Neural progenitor cell (in vitro differentiated cells): ENCODE results near the gene MED13. TPM values are rescaled to one million over a fixed set of nuclear protein-coding genes. Genes with fewer than 3 reads are reported as not detected.

Source experiments
- DNase-seq: peaks from one replicate; pipeline ENCODE4 v3.0.0-alpha.2; 2016; ENCODE audit warnings: low spot score
- H2AFZ ChIP-seq: fragments of 200-600 bp; sonication (generic); replicated peaks from 2 replicates; pipeline ENCODE4 v1.6.1; 2016; ENCODE audit warnings: antibody characterized with exemption
- H3F3A ChIP-seq: fragments of 200-600 bp; sonication (generic); 2 replicates; pipeline ENCODE4 v1.6.1; 2016; ENCODE audit warnings: antibody characterized with exemption, low read depth
- H3K27ac ChIP-seq: fragments of 200-600 bp; sonication (generic); 2 replicates; pipeline ENCODE4 v1.5.1; 2016; ENCODE audit warnings: mild to moderate bottlenecking
- H3K27me3 ChIP-seq: fragments of 200-600 bp; sonication (generic); 2 replicates; pipeline ENCODE4 v1.6.1; 2016; ENCODE audit warnings: mild to moderate bottlenecking, moderate library complexity
- H3K36me3 ChIP-seq: fragments of 200-600 bp; sonication (generic); 2 replicates; pipeline ENCODE4 v1.5.1; 2016
- H3K4me1 ChIP-seq: fragments of 200-600 bp; sonication (generic); 2 replicates; pipeline ENCODE4 v1.6.1; 2016; ENCODE audit warnings: mixed run types
- H3K4me2 ChIP-seq: fragments of 200-600 bp; sonication (generic); 2 replicates; pipeline ENCODE4 v1.6.1; 2016
- H3K4me3 ChIP-seq: fragments of 200-600 bp; sonication (generic); 2 replicates; pipeline ENCODE4 v1.5.1; 2016
- H3K79me2 ChIP-seq: fragments of 200-600 bp; sonication (generic); 2 replicates; pipeline ENCODE4 v1.6.1; 2016; ENCODE audit warnings: low read depth
- H3K9ac ChIP-seq: fragments of 200-600 bp; sonication (generic); 2 replicates; pipeline ENCODE4 v1.6.1; 2016
- H3K9me3 ChIP-seq: fragments of 200-600 bp; sonication (generic); 2 replicates; pipeline ENCODE4 v1.5.1; 2016; ENCODE audit warnings: low read depth
- H4K20me1 ChIP-seq: fragments of 200-600 bp; sonication (generic); 2 replicates; pipeline ENCODE4 v1.6.1; 2016; ENCODE audit warnings: low read depth
- H3K27ac Mint-ChIP-seq: 3 replicates; pipeline ENCODE4 v1.8.0; 2021; ENCODE audit warnings: mixed read lengths
- H3K27me3 Mint-ChIP-seq: 2 replicates; pipeline ENCODE4 v1.8.0; 2022; ENCODE audit warnings: low read depth, mild to moderate bottlenecking, inconsistent platforms, moderate library complexity, mixed read lengths; ENCODE audit not compliant: insufficient read depth
- H3K36me3 Mint-ChIP-seq: 3 replicates; pipeline ENCODE4 v1.8.0; 2021; ENCODE audit warnings: mixed read lengths
- H3K4me1 Mint-ChIP-seq: 3 replicates; pipeline ENCODE4 v1.8.0; 2021; ENCODE audit warnings: mixed read lengths
- H3K4me3 Mint-ChIP-seq: 3 replicates; pipeline ENCODE4 v1.8.0; 2021; ENCODE audit warnings: mild to moderate bottlenecking, moderate library complexity, mixed read lengths
- H3K9me3 Mint-ChIP-seq: 3 replicates; pipeline ENCODE4 v1.8.0; 2020; ENCODE audit warnings: mixed read lengths
- CTCF ChIP-seq: fragments of 200-600 bp; sonication (generic); IDR thresholded peaks from 2 replicates; pipeline ENCODE4 v1.5.1; 2017; ENCODE audit warnings: antibody characterized with exemption, mild to moderate bottlenecking
- EZH2 ChIP-seq: fragments of 200-600 bp; sonication (generic); IDR thresholded peaks from 2 replicates; pipeline ENCODE4 v1.6.1; 2017; ENCODE audit warnings: antibody characterized with exemption, mild to moderate bottlenecking, moderate library complexity
- EZH2phosphoT487 ChIP-seq: fragments of 200-600 bp; sonication (generic); IDR thresholded peaks from 2 replicates; pipeline ENCODE4 v1.6.1; 2017; ENCODE audit warnings: antibody characterized with exemption
- total RNA-seq: library from RNA; depleted of rRNA; stranded (reverse); fragments of >200 nt; gene quantifications from 2 replicates; pipeline ENCODE4 v1.2.3, GENCODE V29; 2015; ENCODE audit warnings: low replicate concordance

Gene MED13
- 50.5 and 59.9 TPM in 2 replicates for total RNA-seq

DNA sequence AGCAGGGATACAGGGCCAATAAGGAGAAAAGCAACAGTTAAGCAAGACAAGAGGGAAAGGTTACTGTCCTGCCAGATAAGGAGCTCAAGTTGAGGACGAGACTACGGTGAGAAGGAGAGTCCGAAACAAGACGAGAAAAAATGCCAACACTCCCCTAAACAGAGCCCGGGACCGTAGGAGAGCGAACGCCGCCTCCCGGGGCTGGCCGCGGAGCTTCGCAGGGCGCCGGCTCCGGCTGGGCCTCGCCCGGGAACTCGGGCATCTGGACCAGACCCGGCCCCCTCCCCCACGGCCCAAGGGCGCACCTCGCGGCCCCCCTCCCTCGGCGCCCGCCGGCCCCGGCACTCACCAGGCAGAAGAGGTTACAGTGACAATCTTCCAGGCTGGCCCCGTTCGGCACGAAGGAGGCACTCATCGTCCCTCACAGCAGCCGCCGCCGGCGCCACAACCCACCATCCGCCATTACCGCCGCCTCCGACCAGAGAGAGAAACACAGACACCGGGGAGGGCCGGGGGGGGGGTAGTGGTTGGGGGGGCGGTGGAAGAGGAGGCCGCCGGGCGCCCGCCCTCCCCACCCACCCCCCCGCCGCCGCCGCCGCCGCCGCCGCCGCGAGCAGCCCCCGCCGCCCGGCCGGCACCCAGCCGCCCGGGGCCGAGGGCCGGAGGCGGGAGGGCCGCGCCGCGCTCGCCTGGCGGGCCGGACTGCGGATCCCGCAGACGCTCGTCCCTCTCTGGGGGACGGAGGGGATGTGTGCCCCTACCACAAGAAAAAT lies at the start of gene MED13:
Gene MED13, minus strand, starts transcription at position 488 of the 773 bp plus-strand sequence. Its CDS starts 73 bp downstream, at position 415.
- Histone ChIP-seq H3K9ac (peak within 1 kb of the TSS; percentile 97), H3K4me3 (peak within 1 kb of the TSS; percentile 79), H3K36me3 (peaks cover 6% of the 10 kb centered on the region), H3K4me2 (peak within 1 kb of the TSS; percentile 81), H3K27ac (peak within 1 kb of the TSS; percentile 97), H3F3A (peaks cover 8% of the 10 kb centered on the region), H3K79me2 (peaks cover 56% of the 10 kb centered on the region), H2AFZ (peak within 1 kb of the TSS; percentile 99), H3K27me3 (no peaks in the 10 kb centered on the region), H3K9me3 (no peaks in the 10 kb centered on the region), H4K20me1 (peaks cover 50% of the 10 kb centered on the region), H3K4me1 (peaks cover 21% of the 10 kb centered on the region)
- peaks cover 8% of the 10 kb centered on the region for H3K36me3 Mint-ChIP-seq
- H3K4me1 Mint-ChIP-seq = peaks cover 22% of the 10 kb centered on the region
- H3K4me3 Mint-ChIP-seq = peak within 1 kb of the TSS; percentile 97
- TF ChIP-seq CTCF (no peak), EZH2phosphoT487 (no peak), EZH2 (no peak)
- H3K9me3 Mint-ChIP-seq = no peaks in the 10 kb centered on the region
- H3K27ac Mint-ChIP-seq = peak within 1 kb of the TSS; percentile 99
- DNase-seq = peak; percentile 73
- peaks cover 2% of the 10 kb centered on the region for H3K27me3 Mint-ChIP-seq

- Histone ChIP-seq H3K4me2 (no peak overlapping the region), H3K36me3 (no peaks in the 10 kb centered on the region), H3K9ac (no peak overlapping the region), H3K4me3 (no peak overlapping the region), H4K20me1 (no peaks in the 10 kb centered on the region), H3F3A (no peaks in the 10 kb centered on the region), H3K9me3 (no peaks in the 10 kb centered on the region), H3K27me3 (no peaks in the 10 kb centered on the region), H3K4me1 (no peaks in the 10 kb centered on the region), H3K27ac (no peak overlapping the region), H3K79me2 (no peaks in the 10 kb centered on the region), H2AFZ (no peak overlapping the region)
- no peak for DNase-seq
- no peak overlapping the region for H3K27ac Mint-ChIP-seq
- H3K36me3 Mint-ChIP-seq = no peaks in the 10 kb centered on the region
- no peak for TF ChIP-seq EZH2phosphoT487
- no peak for TF ChIP-seq EZH2
- TF ChIP-seq CTCF = no peak
- H3K9me3 Mint-ChIP-seq = no peaks in the 10 kb centered on the region
- peaks cover 2% of the 10 kb centered on the region for H3K27me3 Mint-ChIP-seq
- no peaks in the 10 kb centered on the region for H3K4me1 Mint-ChIP-seq
- H3K4me3 Mint-ChIP-seq = no peak overlapping the region
Observed at GRCh38 chr17:62112229-62112628, 47.2 kb upstream of the MED13 start.

DNA sequence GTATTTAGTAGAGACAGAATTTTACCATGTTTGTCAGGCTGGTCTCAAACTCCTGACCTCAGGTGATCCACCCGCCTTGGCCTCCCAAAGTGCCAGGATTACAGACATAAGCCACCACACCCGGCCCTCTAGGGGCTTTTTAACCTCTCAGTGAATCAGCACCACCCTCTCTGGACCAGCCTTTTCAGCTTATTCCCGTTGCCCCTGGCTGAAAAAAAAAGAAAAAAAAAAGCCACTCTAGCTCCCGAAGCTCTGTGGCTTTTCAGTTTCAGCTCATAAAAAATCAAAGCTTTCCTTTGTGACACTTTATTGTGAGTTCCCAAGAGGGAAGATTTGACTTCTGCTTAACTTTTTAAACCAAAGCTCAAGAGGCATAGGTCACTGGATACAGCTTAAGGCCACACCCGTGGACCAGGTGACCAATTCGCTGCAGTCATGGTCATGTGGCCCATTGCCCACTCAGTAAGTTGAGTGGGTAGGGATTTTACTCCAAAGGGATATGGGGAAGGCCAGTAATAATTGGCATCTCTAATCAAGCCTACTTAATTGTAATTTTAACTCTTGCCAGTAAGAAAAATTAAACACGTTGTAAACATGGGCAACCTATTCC lies 46.6 kb upstream of the MED13 start:
- Histone ChIP-seq H2AFZ (no peak overlapping the region), H3K36me3 (no peaks in the 10 kb centered on the region), H3K9me3 (no peaks in the 10 kb centered on the region), H3K4me2 (no peak overlapping the region), H4K20me1 (no peaks in the 10 kb centered on the region), H3K4me3 (no peak overlapping the region), H3K27me3 (no peaks in the 10 kb centered on the region), H3K79me2 (no peaks in the 10 kb centered on the region), H3F3A (no peaks in the 10 kb centered on the region), H3K27ac (no peak overlapping the region), H3K4me1 (no peaks in the 10 kb centered on the region), H3K9ac (no peak overlapping the region)
- no peak for DNase-seq
- no peaks in the 10 kb centered on the region for H3K4me1 Mint-ChIP-seq
- no peaks in the 10 kb centered on the region for H3K9me3 Mint-ChIP-seq
- no peak overlapping the region for H3K4me3 Mint-ChIP-seq
- no peaks in the 10 kb centered on the region for H3K36me3 Mint-ChIP-seq
- peaks cover 2% of the 10 kb centered on the region for H3K27me3 Mint-ChIP-seq
- TF ChIP-seq EZH2 = no peak
- TF ChIP-seq EZH2phosphoT487 = no peak
- TF ChIP-seq CTCF = no peak
- no peak overlapping the region for H3K27ac Mint-ChIP-seq
